ENCODE results near the gene ACTR1A.

ACTR1A gene

DNA sequence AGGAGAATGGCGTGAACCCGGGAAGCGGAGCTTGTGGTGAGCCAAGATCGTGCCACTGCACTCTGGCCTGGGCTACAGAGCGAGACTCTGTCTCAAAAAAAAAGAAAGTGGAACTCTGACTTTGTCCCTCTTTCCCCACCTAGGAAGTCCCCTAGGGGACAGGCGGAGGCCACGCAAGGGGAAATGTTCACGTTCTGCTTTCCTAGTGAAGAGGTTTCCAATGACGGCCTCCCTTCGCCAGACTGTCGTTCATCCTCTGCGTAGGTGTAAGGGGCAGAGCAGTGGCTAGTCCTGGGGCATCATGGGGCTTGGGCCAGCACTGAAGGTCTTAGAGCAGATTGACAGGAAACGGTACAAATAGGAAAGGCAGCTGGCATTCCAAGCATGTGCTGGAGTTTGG lies 31.8 kb upstream of the ACTR1A start:
- no peak for DNase-seq (ENCODE audit: insufficient read length, low spot score)
- no peak for FAIRE-seq
- TF ChIP-seq, protein P1, sequence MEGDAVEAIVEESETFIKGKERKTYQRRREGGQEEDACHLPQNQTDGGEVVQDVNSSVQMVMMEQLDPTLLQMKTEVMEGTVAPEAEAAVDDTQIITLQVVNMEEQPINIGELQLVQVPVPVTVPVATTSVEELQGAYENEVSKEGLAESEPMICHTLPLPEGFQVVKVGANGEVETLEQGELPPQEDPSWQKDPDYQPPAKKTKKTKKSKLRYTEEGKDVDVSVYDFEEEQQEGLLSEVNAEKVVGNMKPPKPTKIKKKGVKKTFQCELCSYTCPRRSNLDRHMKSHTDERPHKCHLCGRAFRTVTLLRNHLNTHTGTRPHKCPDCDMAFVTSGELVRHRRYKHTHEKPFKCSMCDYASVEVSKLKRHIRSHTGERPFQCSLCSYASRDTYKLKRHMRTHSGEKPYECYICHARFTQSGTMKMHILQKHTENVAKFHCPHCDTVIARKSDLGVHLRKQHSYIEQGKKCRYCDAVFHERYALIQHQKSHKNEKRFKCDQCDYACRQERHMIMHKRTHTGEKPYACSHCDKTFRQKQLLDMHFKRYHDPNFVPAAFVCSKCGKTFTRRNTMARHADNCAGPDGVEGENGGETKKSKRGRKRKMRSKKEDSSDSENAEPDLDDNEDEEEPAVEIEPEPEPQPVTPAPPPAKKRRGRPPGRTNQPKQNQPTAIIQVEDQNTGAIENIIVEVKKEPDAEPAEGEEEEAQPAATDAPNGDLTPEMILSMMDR (IDR thresholded peaks at IDR 0.05; ENCODE audit: insufficient read depth, missing control alignments) = no peak

DNA sequence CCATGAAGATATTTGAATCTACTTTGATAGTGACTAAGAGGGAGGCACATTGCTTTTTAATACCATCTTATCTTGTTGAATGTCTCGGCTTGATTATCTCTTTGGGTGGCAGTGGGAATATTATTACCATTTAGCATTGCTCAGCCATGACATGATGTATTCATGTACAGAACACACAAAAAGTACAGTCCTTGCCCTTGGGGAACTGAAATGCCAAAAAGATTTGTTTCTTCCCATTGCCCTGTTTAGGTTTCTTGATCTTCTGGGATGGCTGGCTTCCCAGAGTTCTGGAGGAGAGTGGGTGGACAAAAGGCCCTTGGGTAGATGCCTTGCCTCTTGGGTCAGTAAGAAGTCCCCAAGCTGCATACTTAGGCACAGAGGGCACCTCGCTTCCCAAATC lies 25.0 kb upstream of the ACTR1A start:
- no peak for DNase-seq (ENCODE audit: insufficient read length, low spot score)
- TF ChIP-seq, protein P1 (IDR thresholded peaks at IDR 0.05; ENCODE audit: insufficient read depth, missing control alignments) = no peak
- FAIRE-seq = no peak

DNA sequence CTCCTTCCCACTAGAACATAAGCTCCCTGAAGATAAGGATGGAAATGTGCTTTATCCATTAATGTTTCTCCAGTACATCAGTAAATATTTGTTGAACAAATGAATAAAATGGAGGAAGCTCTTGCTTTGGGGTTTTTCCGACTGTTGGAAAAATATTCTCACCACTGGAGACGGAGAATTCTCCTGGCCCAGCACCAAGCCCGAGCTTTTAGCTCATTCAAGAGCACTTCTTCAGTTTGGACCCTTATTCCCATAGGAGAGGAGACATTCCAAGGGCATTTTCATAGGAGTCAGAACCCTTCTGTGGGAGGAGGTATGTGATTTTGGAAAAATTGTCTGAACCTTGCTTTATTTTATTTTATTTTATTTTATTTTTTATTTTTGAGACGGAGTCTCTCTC lies 22.2 kb upstream of the ACTR1A start:
- FAIRE-seq (no peak), DNase-seq (ENCODE audit: insufficient read length, low spot score) (no peak)
- TF ChIP-seq, protein P1 (IDR thresholded peaks at IDR 0.05; ENCODE audit: insufficient read depth, missing control alignments) = no peak

DNA sequence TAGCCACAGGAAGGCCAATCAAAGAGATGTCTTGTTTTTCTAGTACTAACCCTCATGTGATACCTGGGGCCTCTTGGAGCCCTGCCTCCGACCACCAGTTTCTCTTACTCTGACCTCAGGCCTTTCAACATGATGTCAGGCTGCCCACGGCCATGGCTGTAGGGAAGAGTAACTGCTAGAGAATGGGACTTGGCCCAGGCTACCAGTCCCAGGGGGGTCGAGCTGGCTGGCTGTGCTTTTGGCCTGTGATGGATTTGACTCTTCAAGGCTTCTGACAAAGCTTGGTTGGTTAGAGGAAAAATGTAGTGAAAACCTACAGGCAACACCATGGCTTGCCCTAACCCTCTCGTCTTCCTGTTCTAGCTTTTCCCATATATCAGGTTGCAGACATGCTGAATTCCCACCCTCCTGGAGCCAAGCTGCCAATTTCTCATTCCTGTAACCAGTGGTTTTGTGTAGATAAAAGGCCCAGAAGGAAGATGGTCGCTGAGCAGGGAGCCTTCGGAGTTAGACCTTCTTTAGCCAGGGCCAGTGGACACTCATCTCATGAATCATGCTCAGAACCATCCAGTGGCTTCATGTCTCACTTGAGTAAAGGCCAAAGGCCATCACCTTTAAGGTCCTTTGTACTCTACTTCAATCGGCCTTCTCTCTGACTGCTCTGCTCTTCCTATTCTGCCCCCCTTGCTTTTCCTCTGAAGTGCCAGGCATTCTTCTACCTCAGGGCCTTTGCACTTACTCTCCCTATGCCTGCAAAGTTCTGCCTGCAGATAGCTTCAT lies 20.9 kb upstream of the ACTR1A start:
- DNase-seq (ENCODE audit: insufficient read length, low spot score) (no peak), FAIRE-seq (no peak)
- TF ChIP-seq, protein P1 (IDR thresholded peaks at IDR 0.05; ENCODE audit: insufficient read depth, missing control alignments) = no peak

DNA sequence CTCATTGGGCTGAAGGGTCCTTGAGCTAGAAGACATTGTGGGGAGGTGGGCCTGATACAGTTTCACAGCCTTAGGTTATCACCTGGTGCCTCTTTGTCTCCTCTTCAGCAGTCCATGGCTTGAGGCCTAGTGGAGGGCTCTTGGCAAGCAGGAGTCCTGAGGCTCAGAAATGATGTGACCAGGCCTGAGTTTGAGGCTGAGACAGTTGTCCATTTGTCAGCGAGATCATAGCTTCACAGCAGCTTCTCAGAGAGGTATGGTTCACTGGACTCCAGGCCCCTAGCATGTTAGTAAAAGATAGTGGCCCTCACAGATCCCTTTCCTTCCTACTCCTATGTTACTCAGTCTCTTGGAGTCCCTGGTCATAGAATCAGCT lies 20.4 kb upstream of the ACTR1A start:
- DNase-seq (ENCODE audit: insufficient read length, low spot score) = no peak
- no peak for FAIRE-seq
- TF ChIP-seq, protein P1 (IDR thresholded peaks at IDR 0.05; ENCODE audit: insufficient read depth, missing control alignments) = no peak

DNA sequence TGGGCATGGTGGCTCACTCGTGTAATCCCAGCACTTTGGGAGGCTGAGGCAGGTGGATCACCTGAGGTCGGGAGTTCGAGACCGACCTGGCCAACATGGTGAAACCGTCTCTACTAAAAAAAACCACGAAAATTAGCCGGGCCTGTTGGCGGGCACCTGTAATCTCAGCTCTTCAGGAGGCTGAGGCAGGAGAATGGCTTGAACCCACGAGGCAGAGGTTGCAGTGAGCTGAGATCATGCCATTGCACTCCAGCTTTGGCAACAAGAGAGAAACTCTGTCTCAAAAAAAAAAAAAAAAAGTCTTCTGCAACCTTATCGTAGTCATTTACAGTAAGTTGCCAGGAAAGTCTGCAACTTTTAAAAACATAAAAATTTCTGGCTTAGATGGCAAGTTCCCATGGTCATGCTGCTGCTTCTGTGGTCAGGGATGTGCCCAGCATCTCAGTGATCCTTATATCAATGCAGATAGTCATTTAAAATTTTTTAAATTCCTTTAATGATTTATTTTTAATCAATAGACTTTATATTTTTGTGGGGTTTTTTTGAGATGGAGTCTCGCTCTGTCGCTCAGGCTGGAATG lies 16.8 kb upstream of the ACTR1A start:
- FAIRE-seq (no peak), DNase-seq (ENCODE audit: insufficient read length, low spot score) (no peak)
- TF ChIP-seq, protein P1 (IDR thresholded peaks at IDR 0.05; ENCODE audit: insufficient read depth, missing control alignments) = no peak

DNA sequence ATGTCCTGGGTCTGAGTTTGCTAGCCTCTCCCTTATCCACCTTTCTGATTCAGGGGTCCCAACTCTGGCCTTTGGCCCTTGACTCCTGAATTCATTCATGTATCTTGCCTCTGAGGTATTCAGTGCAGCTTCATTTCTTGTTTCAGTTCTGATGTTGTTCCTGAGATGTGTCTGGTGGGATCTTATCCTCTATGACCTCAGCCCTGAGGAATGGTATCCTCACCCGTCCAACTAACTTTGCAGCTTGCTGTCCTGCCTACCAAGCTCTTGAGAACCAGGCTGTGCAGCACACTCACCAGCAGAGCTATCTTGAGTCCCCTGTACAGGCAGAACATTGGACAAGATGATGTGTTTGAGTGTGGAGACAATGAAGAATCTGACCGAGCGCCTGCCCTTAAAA lies 15.0 kb upstream of the ACTR1A start:
- DNase-seq (ENCODE audit: insufficient read length, low spot score) (no peak), FAIRE-seq (no peak)
- TF ChIP-seq, protein P1 (IDR thresholded peaks at IDR 0.05; ENCODE audit: insufficient read depth, missing control alignments) = no peak

All from D721Med (cell line).